ENCODE results near the gene GPR176.
A peak's percentile ranks its signal among the peaks of the same experiment; 100 is the strongest.

GPR176 gene

DNA sequence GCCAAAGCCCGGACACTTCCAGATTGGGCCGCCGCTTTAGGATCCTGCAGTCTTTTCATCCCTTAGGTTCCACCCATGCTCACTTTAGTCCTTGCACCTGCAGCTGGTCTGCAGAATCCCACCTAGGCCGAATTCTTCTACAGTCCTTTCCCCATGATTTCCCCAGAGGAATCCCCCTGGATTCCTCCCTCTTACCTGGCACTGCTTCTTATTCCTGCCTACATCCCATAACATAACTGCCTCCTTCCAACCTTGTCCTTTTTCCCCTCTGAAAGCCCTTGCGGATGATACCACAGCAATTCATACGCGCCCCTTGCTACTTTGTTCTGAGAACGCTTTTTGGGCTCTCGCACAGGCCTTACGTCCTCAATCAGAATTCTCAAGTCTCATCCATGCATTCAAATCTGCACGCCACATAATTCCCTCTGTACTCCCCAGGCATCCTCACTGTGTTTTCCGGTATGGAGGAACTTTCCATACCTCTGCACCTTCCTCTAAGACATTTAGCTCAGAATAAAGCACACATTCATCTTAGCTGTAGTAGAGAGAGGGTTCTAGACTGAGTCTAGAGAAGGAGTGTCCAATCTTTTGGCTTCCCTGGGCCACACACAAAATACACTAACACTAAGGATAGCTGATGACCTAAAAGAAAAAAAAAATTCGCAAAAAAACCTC is 14.5 kb upstream of the GPR176 start:
- peaks cover 10% of the 10 kb centered on the region for H3K79me2 ChIP-seq (ENCODE audit: insufficient read depth, low read length)
- no peaks in the 10 kb centered on the region for H3K9me3 ChIP-seq (ENCODE audit: insufficient read depth, low read depth, low read length)
- H3K9me2 ChIP-seq (replicated peaks; ENCODE audit: low read depth, low read length), result no peaks in the 10 kb centered on the region
- peak overlapping the region; percentile 75 for H3K9ac ChIP-seq (ENCODE audit: low read depth, low read length, poor library complexity, severe bottlenecking)
- H3K4me1 ChIP-seq (ENCODE audit: insufficient read depth, low read length, poor library complexity, severe bottlenecking), result peaks cover 40% of the 10 kb centered on the region
- peak overlapping the region; percentile 73 for H3K4me2 ChIP-seq (ENCODE audit: low read depth, low read length, poor library complexity, severe bottlenecking)
- no peaks in the 10 kb centered on the region for H3K36me3 ChIP-seq (ENCODE audit: insufficient read depth, low read length)
- H4K20me1 ChIP-seq (ENCODE audit: insufficient read depth, low read length, poor library complexity, severe bottlenecking), result no peaks in the 10 kb centered on the region
- H2AFZ ChIP-seq (ENCODE audit: low read length), result peak overlapping the region; percentile 64
- no peak for TF ChIP-seq EZH2phosphoT487 (IDR thresholded peaks at IDR 0.05; ENCODE audit: borderline replicate concordance)
- TF ChIP-seq, protein P1, sequence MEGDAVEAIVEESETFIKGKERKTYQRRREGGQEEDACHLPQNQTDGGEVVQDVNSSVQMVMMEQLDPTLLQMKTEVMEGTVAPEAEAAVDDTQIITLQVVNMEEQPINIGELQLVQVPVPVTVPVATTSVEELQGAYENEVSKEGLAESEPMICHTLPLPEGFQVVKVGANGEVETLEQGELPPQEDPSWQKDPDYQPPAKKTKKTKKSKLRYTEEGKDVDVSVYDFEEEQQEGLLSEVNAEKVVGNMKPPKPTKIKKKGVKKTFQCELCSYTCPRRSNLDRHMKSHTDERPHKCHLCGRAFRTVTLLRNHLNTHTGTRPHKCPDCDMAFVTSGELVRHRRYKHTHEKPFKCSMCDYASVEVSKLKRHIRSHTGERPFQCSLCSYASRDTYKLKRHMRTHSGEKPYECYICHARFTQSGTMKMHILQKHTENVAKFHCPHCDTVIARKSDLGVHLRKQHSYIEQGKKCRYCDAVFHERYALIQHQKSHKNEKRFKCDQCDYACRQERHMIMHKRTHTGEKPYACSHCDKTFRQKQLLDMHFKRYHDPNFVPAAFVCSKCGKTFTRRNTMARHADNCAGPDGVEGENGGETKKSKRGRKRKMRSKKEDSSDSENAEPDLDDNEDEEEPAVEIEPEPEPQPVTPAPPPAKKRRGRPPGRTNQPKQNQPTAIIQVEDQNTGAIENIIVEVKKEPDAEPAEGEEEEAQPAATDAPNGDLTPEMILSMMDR (conservative IDR thresholded peaks at IDR 0.05; ENCODE audit: low read length), result no peak
- H3F3A ChIP-seq (ENCODE audit: low read depth), result no peaks in the 10 kb centered on the region
- peak overlapping the region; percentile 76 for H3K4me3 ChIP-seq (ENCODE audit: low read length, poor library complexity, severe bottlenecking)
- no peaks in the 10 kb centered on the region for H3K27me3 ChIP-seq (ENCODE audit: insufficient read depth, low read length, poor library complexity, severe bottlenecking)

DNA sequence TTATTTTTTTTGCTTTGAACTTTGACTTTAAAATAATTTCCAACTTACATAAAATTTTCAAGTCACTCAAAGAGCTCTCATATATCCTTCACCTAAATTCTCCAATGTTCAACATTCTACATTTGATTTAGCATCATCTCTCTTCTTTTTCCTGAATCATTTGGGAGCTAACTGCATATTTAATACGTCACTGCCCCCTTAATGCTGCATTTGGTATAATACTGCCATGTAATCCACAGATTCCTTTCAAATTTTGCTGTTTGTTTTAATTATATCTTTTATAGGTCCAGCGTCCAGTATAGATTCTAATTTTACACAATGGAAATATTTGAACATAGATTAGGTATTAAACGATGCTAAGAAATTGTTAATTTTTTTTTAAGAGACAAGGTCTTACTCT is 11.5 kb upstream of the GPR176 start:
- Histone ChIP-seq H3K4me3 (ENCODE audit: low read length, poor library complexity, severe bottlenecking) (no peak overlapping the region), H3F3A (ENCODE audit: low read depth) (no peaks in the 10 kb centered on the region), H3K27me3 (ENCODE audit: insufficient read depth, low read length, poor library complexity, severe bottlenecking) (no peaks in the 10 kb centered on the region), H3K9ac (ENCODE audit: low read depth, low read length, poor library complexity, severe bottlenecking) (no peak overlapping the region), H3K4me2 (ENCODE audit: low read depth, low read length, poor library complexity, severe bottlenecking) (no peak overlapping the region), H3K9me3 (ENCODE audit: insufficient read depth, low read depth, low read length) (no peaks in the 10 kb centered on the region), H4K20me1 (ENCODE audit: insufficient read depth, low read length, poor library complexity, severe bottlenecking) (no peaks in the 10 kb centered on the region), H3K4me1 (ENCODE audit: insufficient read depth, low read length, poor library complexity, severe bottlenecking) (peaks cover 19% of the 10 kb centered on the region), H3K9me2 (replicated peaks; ENCODE audit: low read depth, low read length) (no peaks in the 10 kb centered on the region), H3K36me3 (ENCODE audit: insufficient read depth, low read length) (no peaks in the 10 kb centered on the region), H3K79me2 (ENCODE audit: insufficient read depth, low read length) (peaks cover 10% of the 10 kb centered on the region), H2AFZ (ENCODE audit: low read length) (no peak overlapping the region)
- TF ChIP-seq EZH2phosphoT487 (IDR thresholded peaks at IDR 0.05; ENCODE audit: borderline replicate concordance), result no peak
- TF ChIP-seq, protein P1 (conservative IDR thresholded peaks at IDR 0.05; ENCODE audit: low read length), result peak; percentile 56

DNA sequence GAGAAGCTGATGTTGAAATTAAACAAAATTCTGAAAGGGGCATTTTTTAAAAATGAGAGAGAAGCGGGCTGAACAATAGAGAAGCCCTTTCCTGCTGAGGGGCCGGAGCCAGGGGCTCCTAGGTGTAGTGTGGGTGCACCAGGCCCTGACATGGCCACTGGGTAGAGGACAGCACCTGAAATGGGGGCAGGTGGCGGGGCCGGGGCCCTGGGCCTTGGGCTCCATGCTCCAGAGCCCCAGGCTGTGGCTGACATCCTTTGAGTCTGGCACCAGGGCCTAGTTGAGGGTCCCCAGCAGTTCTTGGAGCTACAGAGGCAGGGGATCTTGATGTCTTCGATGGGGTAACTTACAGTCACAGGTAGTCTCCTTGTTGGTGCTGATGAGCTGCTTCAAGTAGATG is 6.5 kb upstream of the GPR176 start:
- no peaks in the 10 kb centered on the region for H3K27me3 ChIP-seq (ENCODE audit: insufficient read depth, low read length, poor library complexity, severe bottlenecking)
- H3K36me3 ChIP-seq (ENCODE audit: insufficient read depth, low read length), result no peaks in the 10 kb centered on the region
- H4K20me1 ChIP-seq (ENCODE audit: insufficient read depth, low read length, poor library complexity, severe bottlenecking), result no peaks in the 10 kb centered on the region
- H3K9me2 ChIP-seq (replicated peaks; ENCODE audit: low read depth, low read length), result no peaks in the 10 kb centered on the region
- H3F3A ChIP-seq (ENCODE audit: low read depth), result no peaks in the 10 kb centered on the region
- H3K4me3 ChIP-seq (ENCODE audit: low read length, poor library complexity, severe bottlenecking), result no peak overlapping the region
- H3K4me2 ChIP-seq (ENCODE audit: low read depth, low read length, poor library complexity, severe bottlenecking), result no peak overlapping the region
- no peak overlapping the region for H2AFZ ChIP-seq (ENCODE audit: low read length)
- H3K9me3 ChIP-seq (ENCODE audit: insufficient read depth, low read depth, low read length), result no peaks in the 10 kb centered on the region
- H3K4me1 ChIP-seq (ENCODE audit: insufficient read depth, low read length, poor library complexity, severe bottlenecking), result peaks cover 22% of the 10 kb centered on the region
- no peak overlapping the region for H3K9ac ChIP-seq (ENCODE audit: low read depth, low read length, poor library complexity, severe bottlenecking)
- no peaks in the 10 kb centered on the region for H3K79me2 ChIP-seq (ENCODE audit: insufficient read depth, low read length)
- TF ChIP-seq EZH2phosphoT487 (IDR thresholded peaks at IDR 0.05; ENCODE audit: borderline replicate concordance), result no peak
- TF ChIP-seq, protein P1 (conservative IDR thresholded peaks at IDR 0.05; ENCODE audit: low read length), result no peak
